NCI-H187 (cell line): ENCODE results near the gene CRELD2.

Experiments
- DNase-seq, 2 experiments: peaks; one replicate each; lab custom pipeline; 2025; lab: John Stamatoyannopoulos, UW

CRELD2 gene

GRCh38 chr22:49967706-49968208, 49.3 kb downstream of the CRELD2 start:
- no peak for DNase-seq

GRCh38 chr22:49968313-49968830, 49.9 kb downstream of the CRELD2 start:
- no peak for DNase-seq

- DNase-seq = no peak
Observed at GRCh38 chr22:49968831-49969661, 50.6 kb downstream of the CRELD2 start.

GRCh38 chr22:49969751-49970527, 51.5 kb downstream of the CRELD2 start:
- DNase-seq = no peak

GRCh38 chr22:49970528-49971231, 52.2 kb downstream of the CRELD2 start:
- no peak for DNase-seq

GRCh38 chr22:49971232-49972162, 53.1 kb downstream of the CRELD2 start:
- no peak for DNase-seq

GRCh38 chr22:49972163-49973017, 54.0 kb downstream of the CRELD2 start:
- DNase-seq = no peak

- no peak for DNase-seq
Observed at GRCh38 chr22:49973018-49973961, 54.9 kb downstream of the CRELD2 start.

- DNase-seq = no peak
Observed at GRCh38 chr22:49975543-49976389, 57.3 kb downstream of the CRELD2 start.

GRCh38 chr22:49976439-49977175, 58.2 kb downstream of the CRELD2 start:
- DNase-seq = no peak
